Fibroblast of mammary gland (primary cell): Measurements from ENCODE around the gene PLOD2.

Experiments used
- DNase-seq: peaks from one replicate; pipeline ENCODE4 v3.0.0-alpha.2; 2010; ENCODE audit warnings: low read depth
- H3K4me3 ChIP-seq: 2 replicates; pipeline ENCODE4 v1.5.1; 2011; ENCODE audit warnings: low read depth, mild to moderate bottlenecking, low read length, moderate library complexity; ENCODE audit not compliant: control insufficient read depth
- TF ChIP-seq, protein P1 (sequence below): conservative IDR thresholded peaks from 2 replicates; pipeline ENCODE4 v1.5.1; 2011; ENCODE audit warnings: low read depth, low read length, inconsistent platforms; ENCODE audit not compliant: control insufficient read depth, insufficient read depth

The PLOD2 gene

DNA sequence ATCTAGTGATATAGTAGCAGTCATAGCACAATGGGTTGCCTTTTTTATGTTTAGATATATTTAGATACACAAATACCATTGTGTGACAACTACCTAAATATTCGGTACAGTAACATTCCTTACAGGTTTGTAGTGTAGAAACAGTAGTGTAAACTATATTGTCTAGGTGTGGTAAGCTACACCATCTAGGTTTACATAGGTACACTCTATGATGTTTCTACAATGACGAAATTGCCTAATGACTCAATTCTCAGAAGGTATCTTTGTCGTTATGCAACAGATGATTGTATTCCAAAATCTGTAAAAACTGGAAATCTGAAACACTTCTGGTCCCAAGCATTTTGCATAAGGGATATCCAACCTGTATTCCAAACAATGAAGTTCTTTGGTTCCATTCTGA is 24.3 kb downstream of the PLOD2 start:
- no peak overlapping the region for H3K4me3 ChIP-seq
- TF ChIP-seq, protein P1, sequence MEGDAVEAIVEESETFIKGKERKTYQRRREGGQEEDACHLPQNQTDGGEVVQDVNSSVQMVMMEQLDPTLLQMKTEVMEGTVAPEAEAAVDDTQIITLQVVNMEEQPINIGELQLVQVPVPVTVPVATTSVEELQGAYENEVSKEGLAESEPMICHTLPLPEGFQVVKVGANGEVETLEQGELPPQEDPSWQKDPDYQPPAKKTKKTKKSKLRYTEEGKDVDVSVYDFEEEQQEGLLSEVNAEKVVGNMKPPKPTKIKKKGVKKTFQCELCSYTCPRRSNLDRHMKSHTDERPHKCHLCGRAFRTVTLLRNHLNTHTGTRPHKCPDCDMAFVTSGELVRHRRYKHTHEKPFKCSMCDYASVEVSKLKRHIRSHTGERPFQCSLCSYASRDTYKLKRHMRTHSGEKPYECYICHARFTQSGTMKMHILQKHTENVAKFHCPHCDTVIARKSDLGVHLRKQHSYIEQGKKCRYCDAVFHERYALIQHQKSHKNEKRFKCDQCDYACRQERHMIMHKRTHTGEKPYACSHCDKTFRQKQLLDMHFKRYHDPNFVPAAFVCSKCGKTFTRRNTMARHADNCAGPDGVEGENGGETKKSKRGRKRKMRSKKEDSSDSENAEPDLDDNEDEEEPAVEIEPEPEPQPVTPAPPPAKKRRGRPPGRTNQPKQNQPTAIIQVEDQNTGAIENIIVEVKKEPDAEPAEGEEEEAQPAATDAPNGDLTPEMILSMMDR, result no peak
- no peak for DNase-seq

- DNase-seq, result peak; percentile 44
- TF ChIP-seq, protein P1, result no peak
- H3K4me3 ChIP-seq, result no peak overlapping the region
Measured at GRCh38 chr3:146134348-146135117, 26.5 kb downstream of the PLOD2 start.

GRCh38 chr3:146133441-146133840 is 27.5 kb downstream of the PLOD2 start:
- DNase-seq, result peak; percentile 21
- H3K4me3 ChIP-seq, result no peak overlapping the region
- TF ChIP-seq, protein P1, result no peak

GRCh38 chr3:146131616-146132410 is 29.2 kb downstream of the PLOD2 start:
- TF ChIP-seq, protein P1, result no peak
- DNase-seq, result peak; percentile 90
- H3K4me3 ChIP-seq, result no peak overlapping the region

DNA sequence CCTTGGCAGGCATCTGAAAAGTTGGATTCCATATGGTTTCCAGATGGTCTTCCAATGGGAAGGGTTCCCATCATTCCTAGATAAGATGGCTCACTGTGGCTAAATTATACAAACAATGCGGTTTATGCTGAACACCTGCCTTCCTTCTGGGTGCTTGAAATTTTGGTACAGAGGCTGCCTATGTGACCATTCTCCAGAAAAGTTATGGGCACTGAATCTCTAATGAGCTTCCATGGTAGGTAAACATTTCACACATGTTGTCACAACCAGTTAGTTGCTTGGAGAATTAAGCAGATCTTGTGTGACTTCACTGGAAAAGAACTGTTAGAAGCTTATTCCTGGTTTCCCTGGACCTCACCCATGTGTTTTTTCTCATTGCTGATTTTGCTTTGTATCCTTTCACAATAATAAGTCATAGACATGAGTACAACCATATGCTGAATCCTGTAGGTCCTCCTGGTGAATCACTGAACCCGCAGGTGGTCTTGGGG is 30.1 kb downstream of the PLOD2 start:
- TF ChIP-seq, protein P1, result no peak

DNA sequence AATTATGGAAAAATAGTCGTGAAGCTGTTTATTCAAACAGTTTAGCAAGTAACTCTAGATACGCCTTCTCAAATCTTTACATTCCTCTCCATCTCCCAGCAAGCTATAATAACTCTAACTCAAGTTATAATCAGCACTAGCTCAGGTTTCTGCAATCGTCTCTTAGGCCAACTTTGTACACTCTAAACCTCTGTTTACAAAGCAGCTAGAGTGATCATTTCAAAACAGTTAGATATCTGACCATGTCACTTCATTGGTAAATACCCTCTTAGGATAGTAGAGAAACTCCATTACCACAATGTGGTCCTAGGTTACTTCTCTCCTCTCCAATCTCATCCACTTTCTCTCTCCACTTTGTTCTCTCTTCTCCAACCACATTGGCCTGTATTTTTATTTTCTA is 31.2 kb downstream of the PLOD2 start:
- H3K4me3 ChIP-seq, result no peak overlapping the region
- TF ChIP-seq, protein P1, result no peak
- DNase-seq, result no peak

More for the DNA sequence above, 30.1 kb downstream of the PLOD2 start:
- H3K4me3 ChIP-seq, result no peak overlapping the region
- DNase-seq, result peak; percentile 87
